OCI-LY7 (cell line): ENCODE data around the gene NRF1. TPM values are rescaled to one million over a fixed set of nuclear protein-coding genes. Genes with fewer than 3 reads are reported as not detected.

ENCODE experiments used
- BruUV-seq: library from RNA; stranded (reverse); fragments of 400-500 nt; replicated peaks from 2 replicates; lab custom pipeline; 2021; lab: Mats Ljungman, UMichigan
- CTCF ChIA-PET: fragments of 300-600 bp; sonication (Branson Sonifier 250); formaldehyde crosslinking; loops from one replicate; lab custom pipeline; 2022; ENCODE audit warnings: antibody characterized with exemption; ENCODE audit not compliant: unreplicated experiment; lab: Charles Lee
- POLR2A ChIA-PET: fragments of 300-600 bp; sonication (Branson Sonifier 250); formaldehyde crosslinking; loops from one replicate; lab custom pipeline; 2022; ENCODE audit warnings: antibody characterized with exemption; lab: Charles Lee
- DNase-seq: peaks from one replicate; pipeline ENCODE4 v3.0.0-alpha.2; 2015; ENCODE audit warnings: low spot score
- H2AFZ ChIP-seq: fragments of 200-600 bp; sonication (generic), shearing (Covaris generic); 2 replicates; pipeline ENCODE4 v1.6.1; 2014; ENCODE audit warnings: mild to moderate bottlenecking, antibody characterized with exemption, low read length, moderate library complexity
- H3K27ac ChIP-seq: fragments of 200-600 bp; sonication (generic); 2 replicates; pipeline ENCODE4 v1.5.1; 2014; ENCODE audit warnings: mixed run types, low read depth, mild to moderate bottlenecking, moderate library complexity, low read length, inconsistent platforms; ENCODE audit not compliant: poor library complexity, severe bottlenecking
- H3K36me3 ChIP-seq: fragments of 200-600 bp; sonication (generic); 2 replicates; pipeline ENCODE4 v1.6.1; 2014; ENCODE audit warnings: mild to moderate bottlenecking, antibody characterized with exemption, low read length, moderate library complexity, mixed read lengths; ENCODE audit not compliant: insufficient read depth
- H3K4me1 ChIP-seq: fragments of 200-600 bp; sonication (generic); 2 replicates; pipeline ENCODE4 v1.5.1; 2014; ENCODE audit warnings: mild to moderate bottlenecking, low read length; ENCODE audit not compliant: insufficient read depth, poor library complexity, severe bottlenecking
- H3K4me2 ChIP-seq: fragments of 200-600 bp; sonication (generic); 2 replicates; pipeline ENCODE4 v1.6.1; 2014; ENCODE audit warnings: mild to moderate bottlenecking, low read length
- H3K4me3 ChIP-seq: fragments of 200-600 bp; sonication (generic); 2 replicates; pipeline ENCODE4 v1.5.1; 2014; ENCODE audit warnings: mild to moderate bottlenecking, low read depth, low read length; ENCODE audit not compliant: poor library complexity, severe bottlenecking
- H3K79me2 ChIP-seq: fragments of 200-600 bp; sonication (generic); 2 replicates; pipeline ENCODE4 v1.6.1; 2016; ENCODE audit warnings: low read depth, mild to moderate bottlenecking, low read length, moderate library complexity, mixed read lengths; ENCODE audit not compliant: insufficient read depth
- H3K9me2 ChIP-seq: fragments of 200-600 bp; sonication (generic); 2 replicates; pipeline ENCODE4 v1.6.1; 2016; ENCODE audit warnings: mild to moderate bottlenecking, low read length, mixed read lengths; ENCODE audit not compliant: insufficient read depth
- H3K9me3 ChIP-seq: fragments of 200-600 bp; sonication (generic); 2 replicates; pipeline ENCODE4 v1.6.1; 2014; ENCODE audit warnings: mild to moderate bottlenecking, mixed run types, low read length, mixed read lengths
- H4K20me1 ChIP-seq: fragments of 200-600 bp; sonication (generic); 2 replicates; pipeline ENCODE4 v1.6.1; 2014; ENCODE audit warnings: mild to moderate bottlenecking, antibody characterized with exemption, low read length, moderate library complexity, mixed read lengths; ENCODE audit not compliant: insufficient read depth
- CTCF ChIP-seq: fragments of 200-600 bp; sonication (generic); conservative IDR thresholded peaks from 2 replicates; pipeline ENCODE4 v1.5.1; 2014; ENCODE audit warnings: mild to moderate bottlenecking, antibody characterized with exemption, low read length, moderate library complexity, mixed read lengths
- EZH2phosphoT487 ChIP-seq: fragments of 200-600 bp; sonication (generic); IDR thresholded peaks from 2 replicates; pipeline ENCODE4 v1.6.1; 2018; ENCODE audit warnings: low read depth, borderline replicate concordance, mild to moderate bottlenecking, mixed run types, antibody characterized with exemption, low read length, moderate library complexity, mixed read lengths
- intact Hi-C: fragments of 100-400 bp; cut with micrococcal nuclease; formaldehyde crosslinking; loops from one replicate; pipeline ENCODE4 v1.10.0; 2022; ENCODE audit not compliant: unreplicated experiment
- total RNA-seq, 2 experiments: library from RNA; depleted of rRNA in 1 of 2; stranded (reverse); fragments of >200 nt in 1 of 2; shearing (Covaris generic) in 1 of 2; gene quantifications; 2 replicates each; pipeline ENCODE4 v1.2.3, GENCODE V29; 2014 to 2022

The NRF1 gene
- total RNA-seq, 2 experiments from 2014 or later = 26.5 to 26.9 TPM

- ChIA-PET CTCF (no interaction called here), POLR2A (no interaction called here)
- no peak overlapping the region for H2AFZ ChIP-seq
- intact Hi-C loops = no loop called here
- no peaks in the 10 kb centered on the region for H3K9me3 ChIP-seq
- no TSS peak for BruUV-seq
- TF ChIP-seq CTCF (no peak), EZH2phosphoT487 (no peak)
- no peaks in the 10 kb centered on the region for H3K79me2 ChIP-seq
- no peaks in the 10 kb centered on the region for H3K4me1 ChIP-seq
- H3K4me3 ChIP-seq = no peak overlapping the region
- H3K9me2 ChIP-seq = no peaks in the 10 kb centered on the region
- no peak overlapping the region for H3K4me2 ChIP-seq
- no peak for DNase-seq
- no peak overlapping the region for H3K27ac ChIP-seq
- no peaks in the 10 kb centered on the region for H4K20me1 ChIP-seq
- no peaks in the 10 kb centered on the region for H3K36me3 ChIP-seq
Observed at GRCh38 chr7:129571201-129571600, 40.3 kb upstream of the NRF1 start.

GRCh38 chr7:129572205-129572604 lies 39.3 kb upstream of the NRF1 start:
- no peak for TF ChIP-seq EZH2phosphoT487
- TF ChIP-seq CTCF = no peak
- H3K27ac ChIP-seq = no peak overlapping the region
- no TSS peak for BruUV-seq
- no peaks in the 10 kb centered on the region for H4K20me1 ChIP-seq
- no peaks in the 10 kb centered on the region for H3K9me2 ChIP-seq
- intact Hi-C loops = no loop called here
- H3K4me3 ChIP-seq = no peak overlapping the region
- no peaks in the 10 kb centered on the region for H3K79me2 ChIP-seq
- no peaks in the 10 kb centered on the region for H3K36me3 ChIP-seq
- H3K9me3 ChIP-seq = no peaks in the 10 kb centered on the region
- no peak overlapping the region for H2AFZ ChIP-seq
- H3K4me1 ChIP-seq = no peaks in the 10 kb centered on the region
- ChIA-PET CTCF (no interaction called here), POLR2A (no interaction called here)
- no peak for DNase-seq
- H3K4me2 ChIP-seq = no peak overlapping the region

GRCh38 chr7:129574487-129574886 lies 37.0 kb upstream of the NRF1 start:
- Histone ChIP-seq H2AFZ (no peak overlapping the region), H3K4me1 (no peaks in the 10 kb centered on the region), H3K36me3 (no peaks in the 10 kb centered on the region), H3K4me3 (no peak overlapping the region), H3K4me2 (no peak overlapping the region), H3K9me3 (no peaks in the 10 kb centered on the region), H4K20me1 (no peaks in the 10 kb centered on the region), H3K27ac (no peak overlapping the region), H3K79me2 (no peaks in the 10 kb centered on the region), H3K9me2 (no peaks in the 10 kb centered on the region)
- no peak for DNase-seq
- BruUV-seq = no TSS peak
- intact Hi-C loops = no loop called here
- TF ChIP-seq CTCF (no peak), EZH2phosphoT487 (no peak)
- CTCF ChIA-PET = no interaction called here
- POLR2A ChIA-PET = interaction anchor here (0.9 kb wide), 1 partner anchor 21 kb away, joined by 3 read pairs; no protein-coding TSS in a partner anchor
